LNCaP clone FGC (cell line): ENCODE measurements around the gene MACROD2.

Experiments
- DNase-seq: peaks from one replicate; pipeline ENCODE4 v3.0.0-alpha.2; 2011; ENCODE audit warnings: low read depth
- H3K4me3 ChIP-seq: 2 replicates; pipeline ENCODE4 v1.5.1; 2011; ENCODE audit warnings: mild to moderate bottlenecking, low read depth, low read length, control low read depth
- TF ChIP-seq, protein P1 (sequence below): IDR thresholded peaks from 2 replicates; pipeline ENCODE4 v1.5.1; 2012; ENCODE audit warnings: mild to moderate bottlenecking; ENCODE audit not compliant: control insufficient read depth, insufficient read depth; ENCODE audit errors: extremely low read depth

MACROD2 gene

DNA sequence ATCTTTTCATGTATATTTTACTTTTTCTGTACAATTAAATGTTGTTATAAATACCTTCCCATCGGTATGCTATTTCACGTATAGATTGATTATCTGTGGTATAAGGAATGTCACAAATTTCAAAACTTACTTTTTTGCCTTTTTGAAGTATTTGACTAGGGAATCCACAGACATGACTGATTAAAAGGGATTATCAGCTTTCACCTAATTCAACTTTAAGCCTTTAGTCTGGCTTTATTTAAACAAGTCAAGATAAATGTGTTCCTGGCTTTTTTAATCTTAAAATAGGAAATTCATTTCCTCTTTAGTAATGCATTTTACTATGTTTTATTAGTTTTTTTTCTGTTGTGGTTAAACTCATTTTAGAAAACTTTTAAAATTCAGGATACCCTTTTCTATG, 160.0 kb downstream of the MACROD2 start:
- no peak for DNase-seq

DNA sequence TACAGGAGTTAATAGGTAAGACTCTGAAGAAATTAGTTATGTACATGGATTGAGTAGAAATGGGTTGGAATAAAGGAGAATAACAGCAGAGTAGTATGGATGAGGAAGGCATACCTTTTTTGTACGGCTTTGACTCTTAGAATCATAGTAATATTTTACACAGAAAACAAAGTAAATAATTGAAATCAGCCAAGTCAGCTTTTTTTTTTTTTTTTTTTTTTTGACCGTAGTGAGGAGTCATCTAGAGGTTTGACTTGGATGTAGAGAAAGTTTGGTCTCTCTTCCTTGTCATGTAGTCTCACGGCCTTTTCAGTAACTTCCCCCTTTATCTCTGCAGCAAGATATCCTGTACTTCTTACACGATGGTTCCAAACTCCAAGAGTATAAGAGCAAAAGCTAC, 183.2 kb downstream of the MACROD2 start:
- TF ChIP-seq, protein P1, sequence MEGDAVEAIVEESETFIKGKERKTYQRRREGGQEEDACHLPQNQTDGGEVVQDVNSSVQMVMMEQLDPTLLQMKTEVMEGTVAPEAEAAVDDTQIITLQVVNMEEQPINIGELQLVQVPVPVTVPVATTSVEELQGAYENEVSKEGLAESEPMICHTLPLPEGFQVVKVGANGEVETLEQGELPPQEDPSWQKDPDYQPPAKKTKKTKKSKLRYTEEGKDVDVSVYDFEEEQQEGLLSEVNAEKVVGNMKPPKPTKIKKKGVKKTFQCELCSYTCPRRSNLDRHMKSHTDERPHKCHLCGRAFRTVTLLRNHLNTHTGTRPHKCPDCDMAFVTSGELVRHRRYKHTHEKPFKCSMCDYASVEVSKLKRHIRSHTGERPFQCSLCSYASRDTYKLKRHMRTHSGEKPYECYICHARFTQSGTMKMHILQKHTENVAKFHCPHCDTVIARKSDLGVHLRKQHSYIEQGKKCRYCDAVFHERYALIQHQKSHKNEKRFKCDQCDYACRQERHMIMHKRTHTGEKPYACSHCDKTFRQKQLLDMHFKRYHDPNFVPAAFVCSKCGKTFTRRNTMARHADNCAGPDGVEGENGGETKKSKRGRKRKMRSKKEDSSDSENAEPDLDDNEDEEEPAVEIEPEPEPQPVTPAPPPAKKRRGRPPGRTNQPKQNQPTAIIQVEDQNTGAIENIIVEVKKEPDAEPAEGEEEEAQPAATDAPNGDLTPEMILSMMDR: no peak
- no peak for DNase-seq
- H3K4me3 ChIP-seq: no peak overlapping the region

More for the DNA sequence above, 160.0 kb downstream of the MACROD2 start:
- no peak overlapping the region for H3K4me3 ChIP-seq
- TF ChIP-seq, protein P1: no peak

DNA sequence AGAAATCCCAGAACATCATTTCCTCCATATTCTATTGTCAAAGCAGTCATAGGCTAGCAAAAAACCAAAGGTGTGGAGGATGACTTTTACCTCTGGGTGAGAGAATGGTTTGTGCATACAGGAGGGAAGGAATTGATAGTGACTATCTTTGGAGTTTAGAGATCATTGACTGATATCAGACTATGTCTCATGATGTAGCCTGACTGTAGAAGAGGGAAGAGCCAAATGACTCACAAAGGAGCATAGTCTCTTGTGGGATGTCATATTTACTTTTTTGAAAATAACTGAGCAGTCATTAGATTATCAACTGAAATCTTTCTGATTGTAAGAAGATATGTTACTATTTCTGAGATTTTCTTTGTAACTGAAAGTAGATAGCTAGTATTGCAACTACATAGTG, 183.6 kb downstream of the MACROD2 start:
- DNase-seq: no peak
- H3K4me3 ChIP-seq: no peak overlapping the region

DNA sequence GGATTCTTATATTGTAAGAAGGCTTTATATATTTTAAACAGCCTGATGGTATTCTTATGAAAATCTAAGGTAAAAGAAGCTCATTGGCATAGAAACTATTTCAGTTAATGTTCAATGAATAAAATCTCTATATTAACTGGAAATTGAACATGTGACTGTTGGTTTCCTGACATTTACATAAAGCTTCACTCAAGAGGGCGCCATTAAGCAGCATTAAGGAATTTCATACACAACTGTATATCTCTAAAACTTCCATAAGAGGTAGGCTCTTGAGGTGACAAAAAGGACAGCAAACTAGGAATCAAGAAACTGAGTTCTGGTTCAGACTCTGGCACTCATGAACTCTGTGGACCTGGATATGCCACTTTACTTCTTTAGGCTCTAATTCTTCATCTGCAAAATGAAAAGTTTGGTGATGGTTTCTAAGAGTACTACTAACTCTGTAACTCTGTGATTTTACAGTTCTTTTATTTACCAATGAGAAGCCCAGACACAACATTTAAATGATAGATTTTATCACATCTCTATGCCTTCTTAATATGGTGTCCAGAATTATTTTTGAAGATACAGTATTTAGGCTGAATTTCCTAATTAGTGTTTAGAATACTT, 194.6 kb downstream of the MACROD2 start:
- TF ChIP-seq, protein P1: peak; percentile 68
- peak; percentile 23 for DNase-seq
- H3K4me3 ChIP-seq: no peak overlapping the region

More for the DNA sequence above, 183.6 kb downstream of the MACROD2 start:
- TF ChIP-seq, protein P1: no peak

DNA sequence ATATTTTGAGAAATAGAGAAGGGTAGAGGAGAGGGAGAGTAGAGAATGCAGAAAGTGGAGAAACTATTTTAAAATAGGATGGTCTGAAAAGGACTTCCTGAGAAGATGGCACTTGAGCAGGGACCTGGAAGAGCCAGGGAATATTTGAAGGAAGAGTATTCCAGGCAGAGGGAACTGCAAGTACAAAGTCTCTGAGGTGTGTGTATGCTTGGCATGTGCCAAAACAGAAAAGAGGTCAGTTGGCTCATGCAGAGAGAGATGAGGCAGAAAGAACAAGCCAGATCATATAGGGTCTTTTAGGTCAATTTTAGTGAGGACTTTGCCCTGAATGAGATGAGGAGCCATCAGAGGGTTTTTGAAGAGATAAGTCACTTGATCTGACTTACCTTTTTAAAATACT, 196.2 kb downstream of the MACROD2 start:
- no peak for DNase-seq
- H3K4me3 ChIP-seq: no peak overlapping the region
- TF ChIP-seq, protein P1: no peak

DNA sequence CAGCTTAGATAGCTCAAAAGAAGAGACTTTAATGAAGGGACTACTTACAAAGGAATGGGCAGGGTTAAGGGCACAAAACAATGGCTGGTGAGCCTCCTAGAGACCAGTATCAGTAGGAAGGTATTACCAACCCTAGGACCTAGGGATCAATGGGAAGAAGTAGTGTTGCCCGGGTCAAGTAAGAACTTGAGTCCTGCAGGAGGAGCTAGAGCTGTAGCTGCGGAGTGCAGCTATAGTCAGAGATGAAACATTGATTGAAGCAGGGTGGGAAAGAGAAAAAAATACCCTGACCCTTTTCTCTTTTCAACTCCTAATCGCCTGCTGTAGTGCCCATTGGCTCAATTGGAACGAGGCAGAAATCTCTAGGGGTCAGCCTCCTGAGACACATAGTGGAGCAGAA, 198.1 kb downstream of the MACROD2 start:
- TF ChIP-seq, protein P1: no peak
- H3K4me3 ChIP-seq: no peak overlapping the region
- DNase-seq: no peak

DNA sequence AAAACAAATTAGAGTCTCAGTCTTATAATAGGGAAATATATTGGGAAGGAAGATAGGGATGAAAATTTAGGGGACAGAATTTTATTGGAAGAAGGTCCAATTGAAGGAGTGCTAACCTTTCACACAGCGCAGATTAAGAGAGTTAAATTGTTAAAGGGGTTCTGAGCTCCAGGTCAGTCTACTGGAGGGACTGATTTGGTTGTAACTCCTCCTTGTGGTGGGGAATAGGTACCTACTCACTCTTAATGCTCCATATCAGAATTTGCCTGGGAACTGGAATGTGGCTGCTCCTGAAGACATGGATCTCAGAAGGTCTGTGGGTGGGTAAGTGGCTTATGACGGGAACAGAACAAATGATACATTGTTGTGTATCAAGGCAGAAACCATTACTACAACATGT, 198.6 kb downstream of the MACROD2 start:
- TF ChIP-seq, protein P1: no peak
- H3K4me3 ChIP-seq: no peak overlapping the region
- DNase-seq: no peak
